Activated naive CD8-positive, alpha-beta T cell treated with anti-CD3 and anti-CD28 coated beads for 36 hours (primary cell): ENCODE results near the gene CAMP. TPM values are rescaled to one million over a fixed set of nuclear protein-coding genes. Genes with fewer than 3 reads are reported as not detected.
"Not testable (repeated sequence)": the region's sequence is repeated elsewhere in the genome, so short reads cannot be mapped to it uniquely, and the experiment has no call there.

Experiments
- DNase-seq: peaks from one replicate; pipeline ENCODE4 v3.0.0; 2021
- H3K27ac Mint-ChIP-seq: one replicate; pipeline ENCODE4 v1.8.0; 2022; ENCODE audit warnings: mild to moderate bottlenecking, moderate library complexity, mixed read lengths
- H3K27me3 Mint-ChIP-seq: one replicate; pipeline ENCODE4 v1.8.0; 2022; ENCODE audit warnings: mild to moderate bottlenecking, mixed read lengths
- H3K36me3 Mint-ChIP-seq: one replicate; pipeline ENCODE4 v1.8.0; 2021; ENCODE audit warnings: mild to moderate bottlenecking, mixed read lengths
- H3K4me1 Mint-ChIP-seq: one replicate; pipeline ENCODE4 v1.8.0; 2021; ENCODE audit warnings: mixed read lengths
- H3K4me3 Mint-ChIP-seq: one replicate; pipeline ENCODE4 v1.8.0; 2022; ENCODE audit warnings: mild to moderate bottlenecking, moderate library complexity, mixed read lengths
- H3K9me3 Mint-ChIP-seq: one replicate; pipeline ENCODE4 v1.8.0; 2022; ENCODE audit warnings: mixed read lengths
- total RNA-seq, 2 experiments: library from RNA; stranded (reverse); gene quantifications; one replicate each; pipeline ENCODE4 v1.2.3, GENCODE V29; 2021

The CAMP gene
- total RNA-seq, 2 experiments from 2014 or later, result not detected

- H3K9me3 Mint-ChIP-seq, result no peaks in the 10 kb centered on the region
- peaks cover 19% of the 10 kb centered on the region for H3K27me3 Mint-ChIP-seq
- no peak overlapping the region for H3K4me3 Mint-ChIP-seq
- H3K4me1 Mint-ChIP-seq, result peaks cover 2% of the 10 kb centered on the region
- no peaks in the 10 kb centered on the region for H3K36me3 Mint-ChIP-seq
- DNase-seq, result no peak
- H3K27ac Mint-ChIP-seq, result no peak overlapping the region
Observed at GRCh38 chr3:48196611-48197010, 26.7 kb upstream of the CAMP start.

DNA sequence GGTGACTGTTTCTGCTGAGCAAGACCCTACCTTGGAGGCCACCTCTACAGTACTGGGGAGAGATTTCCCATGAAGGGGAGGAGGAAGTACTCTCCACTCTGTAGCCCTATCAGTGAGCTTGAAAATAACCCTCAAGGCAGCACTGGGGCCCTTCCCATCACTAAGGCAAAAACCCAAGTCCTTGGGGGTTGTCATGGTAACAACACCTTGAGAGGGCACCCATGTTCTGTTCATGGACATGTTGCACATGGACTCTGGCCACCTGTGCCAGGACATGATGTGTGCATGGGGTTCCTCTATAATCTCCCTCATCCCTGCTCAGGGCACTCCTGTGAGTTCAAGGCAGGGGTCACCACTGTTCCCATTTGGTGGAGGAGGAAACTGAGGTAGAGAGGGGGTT, 24.2 kb upstream of the CAMP start:
- H3K4me1 Mint-ChIP-seq, result peaks cover 2% of the 10 kb centered on the region

DNA sequence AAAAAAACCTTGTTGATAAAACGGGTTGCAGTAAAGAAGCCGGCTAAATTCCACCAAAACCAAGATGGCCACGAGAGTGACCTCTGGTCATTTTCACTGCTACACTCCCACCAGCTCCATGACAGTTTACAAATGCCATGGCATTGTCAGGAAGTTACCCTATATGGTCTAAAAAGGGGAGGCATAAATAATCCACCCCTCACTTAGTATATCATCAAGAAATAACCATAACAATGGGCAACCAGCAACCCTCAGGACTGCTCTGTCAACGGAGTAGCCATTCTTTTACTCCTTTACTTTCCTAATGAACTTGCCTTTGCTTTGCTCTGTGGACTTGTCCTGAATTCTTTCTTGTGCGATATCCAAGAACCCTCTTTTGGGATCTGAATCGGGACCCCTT, 20.7 kb upstream of the CAMP start:
- no peak overlapping the region for H3K27ac Mint-ChIP-seq
- peaks cover 3% of the 10 kb centered on the region for H3K27me3 Mint-ChIP-seq
- no peaks in the 10 kb centered on the region for H3K4me1 Mint-ChIP-seq
- no peaks in the 10 kb centered on the region for H3K36me3 Mint-ChIP-seq
- H3K4me3 Mint-ChIP-seq, result no peak overlapping the region
- H3K9me3 Mint-ChIP-seq, result no peaks in the 10 kb centered on the region
- no peak for DNase-seq

More for the DNA sequence above, 24.2 kb upstream of the CAMP start:
- H3K27ac Mint-ChIP-seq, result no peak overlapping the region
- DNase-seq, result no peak
- no peaks in the 10 kb centered on the region for H3K9me3 Mint-ChIP-seq
- no peak overlapping the region for H3K4me3 Mint-ChIP-seq
- no peaks in the 10 kb centered on the region for H3K36me3 Mint-ChIP-seq
- H3K27me3 Mint-ChIP-seq, result peaks cover 16% of the 10 kb centered on the region

DNA sequence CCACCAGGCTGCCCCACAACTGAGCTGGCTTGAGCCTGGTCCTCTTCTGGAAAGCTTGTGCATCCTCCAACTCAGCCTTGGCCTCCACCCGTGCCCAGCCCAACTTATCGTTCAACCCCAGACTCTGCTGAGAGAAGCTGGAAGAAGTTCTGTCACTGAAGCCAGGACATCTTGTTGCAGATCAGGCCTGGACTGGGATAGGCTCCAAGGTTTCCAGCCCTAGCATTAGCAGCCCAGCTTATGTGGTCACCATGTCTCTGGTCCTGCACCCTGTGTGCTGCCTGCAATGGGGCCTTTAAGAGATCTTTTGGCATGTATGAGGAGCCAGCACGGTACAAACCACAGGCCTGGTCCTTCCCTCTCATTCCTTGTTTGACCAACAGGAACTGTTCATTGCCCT, 15.2 kb upstream of the CAMP start:
- no peak overlapping the region for H3K4me3 Mint-ChIP-seq
- H3K9me3 Mint-ChIP-seq, result no peaks in the 10 kb centered on the region
- H3K27me3 Mint-ChIP-seq, result no peaks in the 10 kb centered on the region
- H3K27ac Mint-ChIP-seq, result no peak overlapping the region
- DNase-seq, result no peak
- no peaks in the 10 kb centered on the region for H3K36me3 Mint-ChIP-seq
- no peaks in the 10 kb centered on the region for H3K4me1 Mint-ChIP-seq

GRCh38 chr3:48209445-48209844, 13.8 kb upstream of the CAMP start:
- no peak overlapping the region for H3K4me3 Mint-ChIP-seq
- no peaks in the 10 kb centered on the region for H3K36me3 Mint-ChIP-seq
- no peaks in the 10 kb centered on the region for H3K9me3 Mint-ChIP-seq
- DNase-seq, result no peak
- H3K4me1 Mint-ChIP-seq, result no peaks in the 10 kb centered on the region
- no peaks in the 10 kb centered on the region for H3K27me3 Mint-ChIP-seq
- H3K27ac Mint-ChIP-seq, result no peak overlapping the region

- not testable (repeated sequence) for H3K27me3 Mint-ChIP-seq, DNase-seq, H3K4me3 Mint-ChIP-seq, H3K27ac Mint-ChIP-seq, H3K4me1 Mint-ChIP-seq, H3K36me3 Mint-ChIP-seq, H3K9me3 Mint-ChIP-seq
Observed at GRCh38 chr3:48210534-48210933, 12.8 kb upstream of the CAMP start.

GRCh38 chr3:48211776-48212175, 11.5 kb upstream of the CAMP start:
- H3K4me1 Mint-ChIP-seq, H3K9me3 Mint-ChIP-seq, H3K36me3 Mint-ChIP-seq, H3K4me3 Mint-ChIP-seq, DNase-seq, H3K27ac Mint-ChIP-seq, H3K27me3 Mint-ChIP-seq: not testable (repeated sequence)

DNA sequence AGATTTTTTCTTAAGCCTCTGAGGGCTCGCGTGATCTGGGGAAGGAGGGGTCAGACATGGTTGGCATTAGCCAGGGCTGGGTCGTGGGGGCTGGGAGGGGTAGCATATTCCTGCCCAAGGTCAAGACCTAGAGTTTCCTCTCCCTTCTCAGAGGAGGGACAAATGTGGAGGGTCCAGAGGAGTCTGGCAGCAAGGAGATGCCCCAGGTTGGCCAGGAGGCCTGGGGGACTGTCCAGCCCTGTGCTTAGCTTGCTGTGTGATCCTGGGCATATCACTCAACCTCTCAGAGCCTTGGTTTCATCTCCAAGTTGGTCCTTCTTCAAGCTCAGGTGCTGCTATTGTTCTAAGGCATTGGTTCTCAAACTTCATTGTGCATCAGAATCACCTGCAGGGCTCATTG, 9.1 kb upstream of the CAMP start:
- H3K4me3 Mint-ChIP-seq, result no peak overlapping the region
- DNase-seq, result no peak
- H3K36me3 Mint-ChIP-seq, result no peaks in the 10 kb centered on the region
- H3K27me3 Mint-ChIP-seq, result no peaks in the 10 kb centered on the region
- H3K4me1 Mint-ChIP-seq, result no peaks in the 10 kb centered on the region
- H3K27ac Mint-ChIP-seq, result no peak overlapping the region
- no peaks in the 10 kb centered on the region for H3K9me3 Mint-ChIP-seq

- H3K27me3 Mint-ChIP-seq, result no peaks in the 10 kb centered on the region
- DNase-seq, result no peak
- H3K4me1 Mint-ChIP-seq, result no peaks in the 10 kb centered on the region
- H3K36me3 Mint-ChIP-seq, result no peaks in the 10 kb centered on the region
- H3K9me3 Mint-ChIP-seq, result no peaks in the 10 kb centered on the region
- no peak overlapping the region for H3K4me3 Mint-ChIP-seq
- no peak overlapping the region for H3K27ac Mint-ChIP-seq
Observed at GRCh38 chr3:48215019-48215418, 8.3 kb upstream of the CAMP start.

DNA sequence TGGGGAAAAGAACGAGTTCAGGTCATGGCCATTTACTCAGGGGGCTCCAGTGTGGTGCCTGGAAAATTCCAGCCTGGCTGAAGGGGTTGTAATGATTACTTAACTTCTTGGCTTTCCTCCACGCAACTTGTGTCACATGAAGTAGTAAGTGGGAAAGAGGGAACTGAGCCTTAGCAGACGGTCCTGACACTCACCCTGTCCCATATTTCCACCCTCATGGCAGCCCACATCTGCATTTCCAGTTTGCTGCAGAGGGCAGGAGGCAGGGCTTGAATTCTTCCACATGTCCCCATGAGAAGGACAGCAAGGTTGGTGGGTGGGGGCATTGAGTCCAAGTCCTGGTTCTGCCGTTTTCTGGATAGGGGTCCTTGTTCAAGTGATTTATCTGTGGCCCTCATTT, 7.8 kb upstream of the CAMP start:
- DNase-seq, result no peak
- Mint-ChIP-seq H3K27ac (no peak overlapping the region), H3K4me3 (no peak overlapping the region), H3K27me3 (no peaks in the 10 kb centered on the region), H3K36me3 (no peaks in the 10 kb centered on the region), H3K4me1 (no peaks in the 10 kb centered on the region), H3K9me3 (no peaks in the 10 kb centered on the region)

GRCh38 chr3:48215876-48216275, 7.4 kb upstream of the CAMP start:
- DNase-seq, result no peak
- no peaks in the 10 kb centered on the region for H3K9me3 Mint-ChIP-seq
- no peaks in the 10 kb centered on the region for H3K36me3 Mint-ChIP-seq
- no peak overlapping the region for H3K4me3 Mint-ChIP-seq
- no peaks in the 10 kb centered on the region for H3K4me1 Mint-ChIP-seq
- no peaks in the 10 kb centered on the region for H3K27me3 Mint-ChIP-seq
- no peak overlapping the region for H3K27ac Mint-ChIP-seq

DNA sequence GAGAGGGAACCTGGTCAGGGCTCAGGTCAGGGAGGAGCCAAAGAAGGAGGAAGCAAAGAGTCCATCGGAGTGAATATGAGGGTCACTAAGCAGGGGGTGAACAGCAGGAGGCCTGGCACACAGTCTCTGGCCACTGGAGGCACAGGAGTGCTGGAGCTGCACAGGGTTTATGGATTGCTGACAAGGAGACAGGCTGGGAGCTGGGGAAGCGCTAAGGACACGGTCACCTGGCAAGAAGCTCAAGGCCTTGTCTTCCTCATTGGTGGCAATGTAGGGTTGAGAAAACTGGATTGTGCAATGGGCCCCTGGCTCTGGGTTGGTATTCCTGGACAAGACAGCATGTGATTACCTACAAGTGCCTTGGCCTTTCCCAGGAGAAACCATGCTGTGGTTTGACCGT, 5.8 kb upstream of the CAMP start:
- H3K36me3 Mint-ChIP-seq, result no peaks in the 10 kb centered on the region
- H3K4me1 Mint-ChIP-seq, result no peaks in the 10 kb centered on the region
- H3K27me3 Mint-ChIP-seq, result no peaks in the 10 kb centered on the region
- H3K4me3 Mint-ChIP-seq, result no peak overlapping the region
- DNase-seq, result no peak
- no peaks in the 10 kb centered on the region for H3K9me3 Mint-ChIP-seq
- H3K27ac Mint-ChIP-seq, result no peak overlapping the region

DNA sequence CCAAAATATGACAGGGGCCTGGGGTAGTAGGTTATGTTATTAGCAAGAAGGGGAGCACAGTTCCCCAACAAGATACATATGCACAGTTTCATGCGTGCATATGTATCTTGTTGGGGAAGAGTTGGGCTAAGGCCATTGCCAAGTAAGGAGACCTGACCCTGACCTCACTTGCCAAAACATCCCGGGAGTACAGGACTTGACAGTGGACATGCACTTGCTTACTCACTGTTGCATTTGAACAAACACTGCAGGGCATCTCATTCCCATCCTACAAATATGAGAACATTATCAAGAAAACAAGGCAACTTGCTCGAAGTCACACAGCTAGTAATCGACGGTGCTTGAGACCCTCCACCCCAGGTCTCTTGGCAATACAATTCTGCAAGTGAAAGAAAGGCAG, 4.8 kb upstream of the CAMP start:
- no peaks in the 10 kb centered on the region for H3K4me1 Mint-ChIP-seq
- H3K9me3 Mint-ChIP-seq, result no peaks in the 10 kb centered on the region

DNA sequence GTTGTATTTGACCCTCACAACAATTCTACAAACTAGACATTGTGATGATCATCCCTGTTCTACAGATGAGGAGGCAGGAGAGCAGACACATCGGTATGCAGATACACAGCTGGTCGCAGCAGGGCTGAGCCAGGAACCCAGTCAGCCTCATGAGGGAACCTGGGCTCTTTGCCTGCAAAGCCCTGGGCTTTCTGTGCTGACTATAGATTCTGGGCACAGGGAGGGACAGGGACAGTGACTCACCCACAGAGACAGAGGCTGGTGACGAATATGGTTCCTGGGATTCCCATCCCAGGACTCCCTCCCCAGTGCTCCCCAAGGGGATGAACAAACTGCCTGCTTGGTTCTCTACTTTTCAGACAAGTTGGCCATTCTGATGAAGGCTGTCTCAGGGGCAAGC, 3.8 kb upstream of the CAMP start:
- Mint-ChIP-seq H3K9me3 (no peaks in the 10 kb centered on the region), H3K36me3 (no peaks in the 10 kb centered on the region), H3K4me1 (no peaks in the 10 kb centered on the region), H3K4me3 (no peak overlapping the region), H3K27me3 (no peaks in the 10 kb centered on the region), H3K27ac (no peak overlapping the region)
- no peak for DNase-seq

More for the DNA sequence above, 4.8 kb upstream of the CAMP start:
- Mint-ChIP-seq H3K36me3 (no peaks in the 10 kb centered on the region), H3K4me3 (no peak overlapping the region), H3K27me3 (no peaks in the 10 kb centered on the region), H3K27ac (no peak overlapping the region)
- no peak for DNase-seq

DNA sequence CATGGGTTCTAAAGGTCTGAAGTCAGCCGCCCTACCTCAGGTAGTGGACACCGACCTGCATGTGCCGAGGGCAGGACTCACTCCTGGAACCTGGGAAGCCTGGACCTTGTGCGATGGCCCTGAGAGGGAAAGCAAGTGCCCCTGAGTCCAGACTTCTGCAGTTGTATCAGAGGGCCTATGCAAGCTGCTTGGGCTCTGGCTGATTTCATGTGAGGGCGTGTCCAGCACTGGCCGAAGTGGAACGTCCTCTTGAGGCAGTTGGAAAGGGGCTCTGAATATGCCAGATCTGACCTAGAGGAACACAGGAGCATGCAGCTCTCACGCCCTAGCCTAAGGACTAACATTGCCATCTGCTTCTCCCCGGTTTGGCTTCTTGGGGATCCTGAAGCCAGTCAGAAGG, 2.5 kb upstream of the CAMP start:
- Mint-ChIP-seq H3K4me3 (no peak overlapping the region), H3K27ac (no peak overlapping the region), H3K27me3 (no peaks in the 10 kb centered on the region), H3K36me3 (no peaks in the 10 kb centered on the region), H3K4me1 (no peaks in the 10 kb centered on the region), H3K9me3 (no peaks in the 10 kb centered on the region)
- DNase-seq, result no peak

DNA sequence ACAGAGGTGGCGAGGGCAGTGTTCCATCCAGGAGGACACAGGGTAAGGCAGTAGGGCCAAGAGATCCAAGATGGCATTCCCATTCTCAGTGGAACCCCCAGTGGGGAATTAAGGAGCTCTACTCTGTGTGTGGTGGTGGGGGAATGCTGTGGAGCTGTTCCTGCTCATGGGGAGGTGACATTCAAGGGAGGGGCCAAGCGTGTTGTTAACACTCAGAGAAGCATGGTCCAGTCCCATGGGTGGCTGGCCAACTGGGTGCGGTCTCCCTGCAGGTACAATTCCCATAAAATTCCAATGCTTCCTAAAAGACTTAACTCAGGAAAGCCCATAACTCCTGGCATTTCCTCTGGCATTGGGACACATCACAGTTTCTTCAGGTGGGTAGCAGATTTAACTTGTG, 2.3 kb downstream of the CAMP start:
- Mint-ChIP-seq H3K27me3 (no peaks in the 10 kb centered on the region), H3K4me1 (peaks cover 7% of the 10 kb centered on the region), H3K4me3 (no peak overlapping the region), H3K9me3 (no peaks in the 10 kb centered on the region), H3K36me3 (no peaks in the 10 kb centered on the region), H3K27ac (no peak overlapping the region)
- no peak for DNase-seq

GRCh38 chr3:48226939-48227338, 3.6 kb downstream of the CAMP start:
- Mint-ChIP-seq H3K4me1 (peaks cover 7% of the 10 kb centered on the region), H3K9me3 (no peaks in the 10 kb centered on the region), H3K36me3 (no peaks in the 10 kb centered on the region), H3K27me3 (no peaks in the 10 kb centered on the region), H3K4me3 (no peak overlapping the region), H3K27ac (no peak overlapping the region)
- no peak for DNase-seq
